Mesothelial cell of epicardium (in vitro differentiated cells): ENCODE results near the gene VPS8. TPM values are rescaled to one million over a fixed set of nuclear protein-coding genes. Genes with fewer than 3 reads are reported as not detected.
A peak's percentile ranks its signal among the peaks of the same experiment; 100 is the strongest.

Source experiments
- DNase-seq, 2 experiments: peaks; one replicate each; pipeline ENCODE4 v3.0.0; 2021; ENCODE audit warnings: low spot score in 2 of 2; ENCODE audit not compliant: unreplicated experiment in 2 of 2
- H3K27ac Mint-ChIP-seq: 2 replicates; pipeline ENCODE4 v1.8.0; 2021; ENCODE audit warnings: mixed read lengths
- H3K27me3 Mint-ChIP-seq: 2 replicates; pipeline ENCODE4 v1.8.0; 2021; ENCODE audit warnings: low read depth, mixed read lengths
- H3K36me3 Mint-ChIP-seq: 2 replicates; pipeline ENCODE4 v1.8.0; 2021; ENCODE audit warnings: mixed read lengths
- H3K4me1 Mint-ChIP-seq: 2 replicates; pipeline ENCODE4 v1.8.0; 2021; ENCODE audit warnings: mixed read lengths
- H3K4me3 Mint-ChIP-seq: 2 replicates; pipeline ENCODE4 v1.8.0; 2021; ENCODE audit warnings: mild to moderate bottlenecking, moderate library complexity, mixed read lengths
- H3K9me3 Mint-ChIP-seq: 2 replicates; pipeline ENCODE4 v1.8.0; 2021; ENCODE audit warnings: mixed read lengths
- CTCF ChIP-seq: fragments of 200-600 bp; sonication (generic); IDR thresholded peaks from one replicate; pipeline ENCODE4 v1.5.0; 2021; ENCODE audit warnings: antibody characterized with exemption; ENCODE audit not compliant: unreplicated experiment
- total RNA-seq: library from RNA; stranded (reverse); gene quantifications from 3 replicates; pipeline ENCODE4 v1.2.1, GENCODE V29; 2021

Gene VPS8
- total RNA-seq, 1 donor from 2014 or later, result 82.4 TPM

- H3K9me3 Mint-ChIP-seq, result no peaks in the 10 kb centered on the region
- no peak overlapping the region for H3K27ac Mint-ChIP-seq
- TF ChIP-seq CTCF, result no peak
- H3K27me3 Mint-ChIP-seq, result no peaks in the 10 kb centered on the region
- no peaks in the 10 kb centered on the region for H3K36me3 Mint-ChIP-seq
- H3K4me1 Mint-ChIP-seq, result peaks cover 42% of the 10 kb centered on the region
- no peak for DNase-seq
- no peak overlapping the region for H3K4me3 Mint-ChIP-seq
Observed at GRCh38 chr3:184810146-184810545, 1.8 kb upstream of the VPS8 start.

- no peak overlapping the region for H3K27ac Mint-ChIP-seq
Observed at GRCh38 chr3:184811034-184811433, 932 bp upstream of the VPS8 start.

GRCh38 chr3:184811663-184811998 lies 335 bp upstream of the VPS8 start:
- H3K27me3 Mint-ChIP-seq, result no peaks in the 10 kb centered on the region
- DNase-seq, result no peak

More at GRCh38 chr3:184811034-184811433, 932 bp upstream of the VPS8 start:
- no peaks in the 10 kb centered on the region for H3K36me3 Mint-ChIP-seq
- H3K27me3 Mint-ChIP-seq, result no peaks in the 10 kb centered on the region
- peaks cover 33% of the 10 kb centered on the region for H3K4me1 Mint-ChIP-seq
- TF ChIP-seq CTCF, result no peak
- DNase-seq, result no peak
- no peaks in the 10 kb centered on the region for H3K9me3 Mint-ChIP-seq
- no peak overlapping the region for H3K4me3 Mint-ChIP-seq

GRCh38 chr3:184812662-184813042 lies 686 bp downstream of the VPS8 start:
- DNase-seq, result peak in 1 of 2 experiments; percentile 47
- H3K4me3 Mint-ChIP-seq, result peak overlapping the region; percentile 92
- peaks cover 22% of the 10 kb centered on the region for H3K4me1 Mint-ChIP-seq
- peaks cover under 1% of the 10 kb centered on the region for H3K36me3 Mint-ChIP-seq
- H3K27me3 Mint-ChIP-seq, result no peaks in the 10 kb centered on the region
- no peaks in the 10 kb centered on the region for H3K9me3 Mint-ChIP-seq
- TF ChIP-seq CTCF, result no peak
- H3K27ac Mint-ChIP-seq, result peak overlapping the region; percentile 93

More at GRCh38 chr3:184811663-184811998, 335 bp upstream of the VPS8 start:
- no peaks in the 10 kb centered on the region for H3K9me3 Mint-ChIP-seq
- H3K4me3 Mint-ChIP-seq, result peak overlapping the region; percentile 92
- H3K36me3 Mint-ChIP-seq, result no peaks in the 10 kb centered on the region
- no peak for TF ChIP-seq CTCF
- peaks cover 27% of the 10 kb centered on the region for H3K4me1 Mint-ChIP-seq
- H3K27ac Mint-ChIP-seq, result peak overlapping the region; percentile 93

GRCh38 chr3:184813357-184813756 lies 1.4 kb downstream of the VPS8 start:
- no peak overlapping the region for H3K27ac Mint-ChIP-seq
- H3K4me3 Mint-ChIP-seq, result peak overlapping the region; percentile 92
- DNase-seq, result no peak
- no peaks in the 10 kb centered on the region for H3K27me3 Mint-ChIP-seq
- peaks cover 4% of the 10 kb centered on the region for H3K36me3 Mint-ChIP-seq
- no peak for TF ChIP-seq CTCF
- peaks cover 16% of the 10 kb centered on the region for H3K4me1 Mint-ChIP-seq
- no peaks in the 10 kb centered on the region for H3K9me3 Mint-ChIP-seq

- H3K9me3 Mint-ChIP-seq, result no peaks in the 10 kb centered on the region
- H3K36me3 Mint-ChIP-seq, result peaks cover 4% of the 10 kb centered on the region
- H3K27ac Mint-ChIP-seq, result no peak overlapping the region
- no peak for TF ChIP-seq CTCF
- no peaks in the 10 kb centered on the region for H3K27me3 Mint-ChIP-seq
- H3K4me1 Mint-ChIP-seq, result peaks cover 16% of the 10 kb centered on the region
- DNase-seq, result no peak
- no peak overlapping the region for H3K4me3 Mint-ChIP-seq
Observed at GRCh38 chr3:184814214-184814613, 2.2 kb downstream of the VPS8 start.
